IMR-90 (cell line): Measurements from ENCODE around the gene ABTB2. TPM values are rescaled to one million over a fixed set of nuclear protein-coding genes. Genes with fewer than 3 reads are reported as not detected.
A peak's percentile ranks its signal among the peaks of the same experiment; 100 is the strongest.

Source experiments
- ATAC-seq: fragments of 200-7000 bp; cut with Tn5 transposase; 2 replicates; pipeline ENCODE4 v1.9.1; 2020; ENCODE audit warnings: low read depth, mild to moderate bottlenecking, moderate library complexity
- BruUV-seq: library from RNA; stranded (reverse); fragments of 400-500 nt; replicated peaks from 2 replicates; lab custom pipeline; 2021; lab: Mats Ljungman, UMichigan
- CTCF ChIA-PET: fragments of 300-600 bp; formaldehyde crosslinking; extraction: SDS; loops from one replicate; lab custom pipeline; 2021; ENCODE audit warnings: antibody characterized with exemption; lab: Yijun Ruan, JAX
- POLR2A ChIA-PET: fragments of 300-600 bp; sonication (Branson Sonifier 250); formaldehyde crosslinking; loops from one replicate; lab custom pipeline; 2022; ENCODE audit warnings: antibody characterized with exemption; ENCODE audit not compliant: unreplicated experiment; lab: Charles Lee
- DNase-seq: peaks from one replicate; pipeline ENCODE4 v3.0.0; 2013
- H2AFZ ChIP-seq: replicated peaks from 2 replicates; pipeline ENCODE3; 2013; ENCODE audit warnings: low read length, mild to moderate bottlenecking; ENCODE audit not compliant: poor library complexity
- H2AK5ac ChIP-seq: 2 replicates; pipeline ENCODE4 v1.6.1; 2013; ENCODE audit warnings: low read depth, low read length, inconsistent platforms
- H2AK9ac ChIP-seq: replicated peaks from 2 replicates; pipeline ENCODE3; 2013; ENCODE audit warnings: mild to moderate bottlenecking, low read depth, low read length, moderate library complexity; ENCODE audit not compliant: poor library complexity
- H2BK120ac ChIP-seq: 2 replicates; pipeline ENCODE4 v1.6.1; 2013; ENCODE audit warnings: low read depth, low read length, inconsistent platforms
- H2BK15ac ChIP-seq: 3 replicates; pipeline ENCODE4 v1.6.1; 2013; ENCODE audit warnings: low read depth, low read length, inconsistent platforms
- H2BK20ac ChIP-seq: 2 replicates; pipeline ENCODE4 v1.6.1; 2013; ENCODE audit warnings: low read depth, mild to moderate bottlenecking, inconsistent platforms, low read length, moderate library complexity
- H2BK5ac ChIP-seq: 2 replicates; pipeline ENCODE4 v1.6.1; 2013; ENCODE audit warnings: mild to moderate bottlenecking, low read depth, low read length, inconsistent platforms; ENCODE audit not compliant: poor library complexity, severe bottlenecking
- H3K14ac ChIP-seq: replicated peaks from 2 replicates; pipeline ENCODE4 v1.6.1; 2013; ENCODE audit warnings: low read depth, low read length, inconsistent platforms
- H3K18ac ChIP-seq: 2 replicates; pipeline ENCODE4 v1.6.1; 2013; ENCODE audit warnings: low read depth, low read length, control low read depth
- H3K23ac ChIP-seq: 2 replicates; pipeline ENCODE4 v1.6.1; 2013; ENCODE audit warnings: low read depth, low read length, inconsistent platforms
- H3K27ac ChIP-seq: 2 replicates; pipeline ENCODE4 v1.5.1; 2013; ENCODE audit warnings: mild to moderate bottlenecking, control low read depth, low read length; ENCODE audit not compliant: insufficient read depth
- H3K27me3 ChIP-seq: 2 replicates; pipeline ENCODE4 v1.6.1; 2013; ENCODE audit warnings: low read length; ENCODE audit not compliant: control insufficient read depth, insufficient read depth
- H3K36me3 ChIP-seq: 2 replicates; pipeline ENCODE4 v1.6.1; 2013; ENCODE audit warnings: low read length, mixed read lengths; ENCODE audit not compliant: control insufficient read depth, insufficient read depth
- H3K4ac ChIP-seq: 2 replicates; pipeline ENCODE4 v1.6.1; 2013; ENCODE audit warnings: low read depth, low read length, inconsistent platforms
- H3K4me1 ChIP-seq: 2 replicates; pipeline ENCODE4 v1.6.1; 2013; ENCODE audit warnings: low read length, mixed read lengths; ENCODE audit not compliant: control insufficient read depth, insufficient read depth
- H3K4me2 ChIP-seq: 2 replicates; pipeline ENCODE4 v1.6.1; 2013; ENCODE audit warnings: low read depth, mild to moderate bottlenecking, control low read depth, low read length, moderate library complexity
- H3K4me3 ChIP-seq: 2 replicates; pipeline ENCODE4 v1.5.1; 2013; ENCODE audit warnings: low read depth, mild to moderate bottlenecking, control low read depth, low read length, moderate library complexity; ENCODE audit not compliant: insufficient read depth
- H3K56ac ChIP-seq: 2 replicates; pipeline ENCODE4 v1.6.1; 2013; ENCODE audit warnings: low read length, inconsistent platforms; ENCODE audit not compliant: insufficient read depth; ENCODE audit errors: extremely low read depth
- H3K79me1 ChIP-seq, 2 experiments: 2 replicates each; pipeline ENCODE4 v1.6.1; 2013; ENCODE audit warnings: low read length in 2 of 2, inconsistent platforms in 1 of 2, low read depth in 1 of 2
- H3K9ac ChIP-seq: 2 replicates; pipeline ENCODE4 v1.6.1; 2013; ENCODE audit warnings: low read depth, low read length, control low read depth
- H3K9me1 ChIP-seq: 2 replicates; pipeline ENCODE4 v1.6.1; 2013; ENCODE audit warnings: low read length, inconsistent platforms; ENCODE audit not compliant: insufficient read depth
- H3K9me3 ChIP-seq: 2 replicates; pipeline ENCODE4 v1.6.1; 2013; ENCODE audit warnings: low read length; ENCODE audit not compliant: control insufficient read depth, insufficient read depth
- H4K20me1 ChIP-seq: 2 replicates; pipeline ENCODE4 v1.6.1; 2013; ENCODE audit warnings: low read length, inconsistent platforms; ENCODE audit not compliant: insufficient read depth
- H4K5ac ChIP-seq: 2 replicates; pipeline ENCODE4 v1.6.1; 2013; ENCODE audit warnings: mild to moderate bottlenecking, low read depth, low read length, control low read depth
- H4K8ac ChIP-seq, 2 experiments: 2 replicates each; pipeline ENCODE4 v1.6.1; 2013; ENCODE audit warnings: low read depth in 2 of 2, low read length in 2 of 2, control low read depth in 1 of 2, inconsistent platforms in 1 of 2
- H4K91ac ChIP-seq: 2 replicates; pipeline ENCODE4 v1.6.1; 2013; ENCODE audit warnings: low read depth, low read length, inconsistent platforms; ENCODE audit not compliant: insufficient read depth
- BHLHE40 ChIP-seq: fragments of 150-350 bp; IDR thresholded peaks from 2 replicates; pipeline ENCODE4 v1.6.1; 2016; ENCODE audit warnings: mild to moderate bottlenecking, low read depth, low read length
- CHD1 ChIP-seq: IDR thresholded peaks from 2 replicates; pipeline ENCODE4 v1.6.1; 2012; ENCODE audit warnings: low read depth, low read length, improper control_type of control experiment
- MAFK ChIP-seq: IDR thresholded peaks from 2 replicates; pipeline ENCODE4 v1.6.1; 2012; ENCODE audit warnings: low read depth, low read length, improper control_type of control experiment
- MAZ ChIP-seq: IDR thresholded peaks from 2 replicates; pipeline ENCODE4 v1.6.1; 2012; ENCODE audit warnings: low read depth, mild to moderate bottlenecking, low read length, improper control_type of control experiment, moderate library complexity, borderline replicate concordance
- MXI1 ChIP-seq: IDR thresholded peaks from 2 replicates; pipeline ENCODE4 v1.6.1; 2012; ENCODE audit warnings: low read depth, mild to moderate bottlenecking, low read length, moderate library complexity, borderline replicate concordance
- POLR2A ChIP-seq: IDR thresholded peaks from 2 replicates; pipeline ENCODE4 v1.6.1; 2012; ENCODE audit warnings: mild to moderate bottlenecking, low read depth, low read length
- SMC3 ChIP-seq: fragments of 150-350 bp; IDR thresholded peaks from 2 replicates; pipeline ENCODE4 v1.6.1; 2016; ENCODE audit warnings: low read depth, mild to moderate bottlenecking, antibody characterized with exemption, low read length, moderate library complexity
- WGBS, 2 experiments: methylation state at CpG; one replicate each; pipeline versions ENCODE4 v1.1.5 to v1.1.7; 2013; ENCODE audit warnings: missing lambda C conversion rate in 2 of 2; ENCODE audit not compliant: insufficient read length in 1 of 2; ENCODE audit errors: extremely low coverage in 2 of 2; 5-methylcytosine and 5-hydroxymethylcytosine counted together
- dilution Hi-C: fragments of 300-500 bp; cut with HindIII; formaldehyde crosslinking; loops from one replicate; pipeline ENCODE4 v1.14.3; 2018; ENCODE audit warnings: low sequenced_read_pairs; ENCODE audit not compliant: unreplicated experiment
- in situ Hi-C: fragments of 300-500 bp; cut with MboI; formaldehyde crosslinking; loops from 3 replicates; pipeline ENCODE4 v1.14.3; 2019; ENCODE audit warnings: low sequenced_read_pairs, inconsistent platforms, mixed read lengths
- intact Hi-C: fragments of 100-400 bp; cut with micrococcal nuclease; formaldehyde crosslinking; loops from 2 replicates; pipeline ENCODE4 v1.10.0; 2022
- polyA plus RNA-seq, 3 experiments: library from polyadenylated mRNA; depleted of rRNA; stranded (reverse); fragments of >200 nt; gene quantifications; 2 replicates each; pipeline ENCODE4 v1.2.3, GENCODE V29; 2012; ENCODE audit warnings: low replicate concordance in 1 of 3
- total RNA-seq: library from RNA; depleted of rRNA; stranded (reverse); fragments of >200 nt; gene quantifications from 2 replicates; pipeline ENCODE4 v1.2.3, GENCODE V29; 2012

ABTB2 gene
- total and polyA plus RNA-seq, 2 of the 4 experiments (the other 2 are of a cell fraction) = 0.18 to 2.0 TPM

DNA sequence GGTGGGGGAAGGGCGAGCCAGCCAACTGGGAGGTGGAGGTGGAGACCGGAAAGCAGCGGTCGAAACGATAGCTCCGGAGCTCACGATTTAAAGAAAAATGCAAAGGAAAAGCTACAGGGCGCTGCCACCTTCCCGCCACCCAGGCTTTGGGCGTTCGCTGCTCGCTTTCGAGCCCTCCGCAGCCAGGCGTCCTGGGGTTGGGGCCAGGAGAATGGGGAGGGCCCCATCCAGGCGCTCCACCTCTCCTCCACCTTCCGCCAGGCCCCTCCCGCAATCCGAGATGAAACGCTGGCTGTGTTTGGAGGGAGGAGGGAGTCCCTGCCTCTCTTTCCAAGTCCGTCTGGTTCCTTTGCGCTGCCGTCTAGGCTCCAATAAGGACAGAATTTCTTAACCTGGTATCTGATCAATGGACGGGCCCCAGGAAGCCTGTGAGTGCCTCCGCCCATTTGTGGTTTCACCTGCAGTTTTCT, 483 bp upstream of the ABTB2 start:
- BruUV-seq = no TSS peak
- POLR2A ChIA-PET = interaction anchor here (0.6 kb wide), 2 partner anchors 69 to 173 kb away, joined by 3 to 10 read pairs; no protein-coding TSS in a partner anchor

More for the DNA sequence above, 483 bp upstream of the ABTB2 start:
- H3K56ac ChIP-seq = no peak overlapping the region
- no peak overlapping the region for H3K14ac ChIP-seq
- no peak overlapping the region for H3K27ac ChIP-seq
- H4K5ac ChIP-seq = no peak overlapping the region
- peak; percentile 24 for DNase-seq
- H4K8ac ChIP-seq = no peak overlapping the region
- H2BK5ac ChIP-seq = no peak overlapping the region
- no peak overlapping the region for H3K9ac ChIP-seq
- H2AFZ ChIP-seq = peak overlapping the region; percentile 91
- H3K79me1 ChIP-seq = no peaks in the 10 kb centered on the region
- no peaks in the 10 kb centered on the region for H3K9me3 ChIP-seq
- peaks cover 6% of the 10 kb centered on the region; the same call in 1 of the 2 replicates for H3K4me1 ChIP-seq
- peak overlapping the region; percentile 33 for H3K4me3 ChIP-seq
- peaks cover 11% of the 10 kb centered on the region for H4K20me1 ChIP-seq
- TF ChIP-seq MXI1 = no peak
- no peak for TF ChIP-seq MAZ
- no peak for TF ChIP-seq POLR2A
- no peak for TF ChIP-seq BHLHE40
- TF ChIP-seq SMC3 = no peak
- no peak for TF ChIP-seq CHD1
- no peak for TF ChIP-seq MAFK
- no peak overlapping the region for H4K91ac ChIP-seq
- H3K18ac ChIP-seq = no peak overlapping the region
- H3K4ac ChIP-seq = no peak overlapping the region
- H2AK5ac ChIP-seq = no peak overlapping the region
- dilution Hi-C loops = loop anchor here (10.0 kb wide), 1 partner anchor 93 kb away; no protein-coding TSS in a partner anchor
- H2BK15ac ChIP-seq = no peak overlapping the region
- intact Hi-C loops = loop anchor here (1.0 to 5.0 kb wide), 5 partner anchors 91 to 501 kb away; no protein-coding TSS in a partner anchor
- H3K36me3 ChIP-seq = no peaks in the 10 kb centered on the region
- peak overlapping the region; percentile 43 for H2AK9ac ChIP-seq
- peak overlapping the region; percentile 99 for H3K4me2 ChIP-seq
- CTCF ChIA-PET = interaction anchor here (0.6 to 4.9 kb wide), 7 partner anchors 9 to 556 kb away, joined by 3 to 37 read pairs (median 3); no protein-coding TSS in a partner anchor
- H3K27me3 ChIP-seq = peaks cover 24% of the 10 kb centered on the region
- H2BK120ac ChIP-seq = no peak overlapping the region
- peak; percentile 4 for ATAC-seq
- WGBS, 2 experiments = 17% methylated on average over 1 of the region's 25 CpGs; no CpG with 5 or more reads in 1 of the 2 experiments
- in situ Hi-C loops = loop anchor here (5.0 kb wide), 2 partner anchors 181 to 361 kb away; no protein-coding TSS in a partner anchor
- no peak overlapping the region for H3K23ac ChIP-seq
- H2BK20ac ChIP-seq = no peak overlapping the region
- H3K9me1 ChIP-seq = peaks cover 4% of the 10 kb centered on the region; the same call in 1 of the 2 replicates
